Tibial artery (tissue), 4 donors: ENCODE results near the gene RFXANK.
A peak's percentile ranks its signal among the peaks of the same experiment; 100 is the strongest.

Experiments used
- DNase-seq, 2 donors: peaks; one replicate each; pipeline ENCODE4 v3.0.0-alpha.2; 2019
- H3K27ac ChIP-seq, 2 donors: fragments of 200-600 bp; sonication (generic) in 1 of 2; 1 replicate in 1 of 2; 2 replicates in 1 of 2; pipeline ENCODE4 v1.5.1; 2018 to 2019; ENCODE audit warnings: mild to moderate bottlenecking in 1 of 2
- H3K27me3 ChIP-seq, 2 donors: fragments of 200-600 bp; sonication (generic) in 1 of 2; one replicate each; pipeline versions ENCODE4 v1.5.1 to v1.6.0; 2016 to 2019
- H3K36me3 ChIP-seq, 3 donors: fragments of 200-600 bp; sonication (generic) in 2 of 3; one replicate each; pipeline ENCODE4 v1.5.1; 2016 to 2019; ENCODE audit warnings: mild to moderate bottlenecking in 2 of 3
- H3K4me1 ChIP-seq, 4 donors: fragments of 200-600 bp; sonication (generic) in 2 of 4; 1 replicate in 3 of 4; 2 replicates in 1 of 4; pipeline ENCODE4 v1.5.1; 2016 to 2019
- H3K4me3 ChIP-seq, 2 donors: fragments of 200-600 bp; sonication (generic) in 1 of 2; 1 replicate in 1 of 2; 2 replicates in 1 of 2; pipeline ENCODE4 v1.5.1; 2018 to 2019; ENCODE audit warnings: mild to moderate bottlenecking in 2 of 2
- H3K9me3 ChIP-seq, 3 donors: fragments of 200-600 bp; sonication (generic) in 1 of 3; one replicate each; pipeline ENCODE4 v1.5.1; 2016 to 2019
- CTCF ChIP-seq, 2 experiments: fragments of 200-600 bp in 1 of 2; fragments of 450-650 bp in 1 of 2; IDR thresholded peaks; one replicate each; pipeline ENCODE4 v1.5.1; 2017 to 2019; ENCODE audit warnings: antibody characterized with exemption in 2 of 2, mild to moderate bottlenecking in 1 of 2, moderate library complexity in 1 of 2
- intact Hi-C: fragments of 100-400 bp; cut with DNase I; formaldehyde crosslinking; loops from one replicate; pipeline ENCODE4 v1.15.0; 2023; ENCODE audit warnings: low total_unique reads

The RFXANK gene

GRCh38 chr19:19165396-19165795 is 26.7 kb upstream of the RFXANK start:
- H3K27ac ChIP-seq, result no peak overlapping the region
- no peak overlapping the region for H3K4me3 ChIP-seq
- H3K27me3 ChIP-seq, result no peaks in the 10 kb centered on the region
- no peaks in the 10 kb centered on the region for H3K9me3 ChIP-seq
- DNase-seq, result no peak
- TF ChIP-seq CTCF (IDR thresholded peaks at IDR 0.05), result no peak
- H3K4me1 ChIP-seq, result peaks cover 0 to 8% (median 6%) of the 10 kb centered on the region in 4 donors
- H3K36me3 ChIP-seq, result no peaks in the 10 kb centered on the region
- intact Hi-C loops, result no loop called here

GRCh38 chr19:19167612-19168011 is 24.4 kb upstream of the RFXANK start:
- peaks cover 0 to 5% of the 10 kb centered on the region in 2 donors for H3K27me3 ChIP-seq
- intact Hi-C loops, result no loop called here
- H3K4me1 ChIP-seq, result peaks cover 0 to 13% (median 10%) of the 10 kb centered on the region in 4 donors
- H3K36me3 ChIP-seq, result peaks cover 0 to 7% (median 0%) of the 10 kb centered on the region in 3 donors
- no peak for TF ChIP-seq CTCF (IDR thresholded peaks at IDR 0.05)
- no peak overlapping the region for H3K27ac ChIP-seq
- no peaks in the 10 kb centered on the region for H3K9me3 ChIP-seq
- H3K4me3 ChIP-seq, result no peak overlapping the region
- no peak for DNase-seq

- intact Hi-C loops, result no loop called here
- Histone ChIP-seq H3K4me3 (no peak overlapping the region), H3K9me3 (no peaks in the 10 kb centered on the region), H3K4me1 (peaks cover 0 to 13% (median 10%) of the 10 kb centered on the region in 4 donors), H3K27ac (no peak overlapping the region), H3K36me3 (peaks cover 0 to 9% (median 0%) of the 10 kb centered on the region in 3 donors), H3K27me3 (peaks cover 0 to 5% of the 10 kb centered on the region in 2 donors)
- no peak for DNase-seq
- TF ChIP-seq CTCF (IDR thresholded peaks at IDR 0.05), result no peak
Measured at GRCh38 chr19:19169236-19170052, 22.6 kb upstream of the RFXANK start.

GRCh38 chr19:19170053-19170872 is 21.8 kb upstream of the RFXANK start, which contains the start of gene MEF2B:
Gene MEF2B (minus strand): TSS chr19:19170263. CDS start chr19:19150735, 19,528 bp downstream.
- intact Hi-C loops, result no loop called here
- Histone ChIP-seq H3K4me1 (peaks cover 0 to 16% (median 10%) of the 10 kb centered on the region in 4 donors), H3K36me3 (peaks cover 0 to 9% (median 0%) of the 10 kb centered on the region in 3 donors), H3K27me3 (peaks cover 0 to 5% of the 10 kb centered on the region in 2 donors), H3K9me3 (no peaks in the 10 kb centered on the region), H3K4me3 (peak within 1 kb of the TSS in 1 of 2 donors; percentile 32), H3K27ac (no peak within 1 kb of the TSS)
- DNase-seq, result peak in 1 of 2 donors; percentile 47
- TF ChIP-seq CTCF (IDR thresholded peaks at IDR 0.05), result no peak

- no peak for TF ChIP-seq CTCF (IDR thresholded peaks at IDR 0.05)
- Histone ChIP-seq H3K27me3 (peaks cover 0 to 5% of the 10 kb centered on the region in 2 donors), H3K9me3 (no peaks in the 10 kb centered on the region), H3K4me3 (no peak overlapping the region), H3K27ac (no peak overlapping the region), H3K4me1 (peaks cover 0 to 18% (median 10%) of the 10 kb centered on the region in 4 donors), H3K36me3 (peaks cover 3 to 16% (median 6%) of the 10 kb centered on the region in 3 donors)
- no peak for DNase-seq
- intact Hi-C loops, result no loop called here
Measured at GRCh38 chr19:19170873-19171672, 21.0 kb upstream of the RFXANK start.
